Neural crest cell (in vitro differentiated cells): Measurements from ENCODE around the gene ESR1. TPM values are rescaled to one million over a fixed set of nuclear protein-coding genes. Genes with fewer than 3 reads are reported as not detected.

Experiments
- DNase-seq: peaks from one replicate; pipeline ENCODE4 v3.0.0; 2021; ENCODE audit warnings: low read depth, mixed read lengths, low spot score
- H3K27ac Mint-ChIP-seq: one replicate; pipeline ENCODE4 v1.8.0; 2021; ENCODE audit warnings: mild to moderate bottlenecking, mixed read lengths; ENCODE audit not compliant: unreplicated experiment
- H3K27me3 Mint-ChIP-seq: 2 replicates; pipeline ENCODE4 v1.8.0; 2021; ENCODE audit warnings: low read depth, mild to moderate bottlenecking, mixed read lengths
- H3K36me3 Mint-ChIP-seq: 2 replicates; pipeline ENCODE4 v1.8.0; 2021; ENCODE audit warnings: low read depth, mild to moderate bottlenecking, mixed read lengths
- H3K4me1 Mint-ChIP-seq: 2 replicates; pipeline ENCODE4 v1.8.0; 2021; ENCODE audit warnings: mixed read lengths
- H3K4me3 Mint-ChIP-seq: one replicate; pipeline ENCODE4 v1.8.0; 2021; ENCODE audit warnings: mild to moderate bottlenecking, mixed read lengths
- H3K9me3 Mint-ChIP-seq: 2 replicates; pipeline ENCODE4 v1.8.0; 2021; ENCODE audit warnings: mixed read lengths
- CTCF ChIP-seq: fragments of 200-600 bp; sonication (generic); conservative IDR thresholded peaks from 2 replicates; pipeline ENCODE4 v1.5.0; 2021; ENCODE audit warnings: antibody characterized with exemption, mild to moderate bottlenecking
- total RNA-seq: library from RNA; stranded (reverse); gene quantifications from 2 replicates; pipeline ENCODE4 v1.2.1, GENCODE V29; 2021

ESR1 gene
- total RNA-seq, 1 donor from 2014 or later: not detected

DNA sequence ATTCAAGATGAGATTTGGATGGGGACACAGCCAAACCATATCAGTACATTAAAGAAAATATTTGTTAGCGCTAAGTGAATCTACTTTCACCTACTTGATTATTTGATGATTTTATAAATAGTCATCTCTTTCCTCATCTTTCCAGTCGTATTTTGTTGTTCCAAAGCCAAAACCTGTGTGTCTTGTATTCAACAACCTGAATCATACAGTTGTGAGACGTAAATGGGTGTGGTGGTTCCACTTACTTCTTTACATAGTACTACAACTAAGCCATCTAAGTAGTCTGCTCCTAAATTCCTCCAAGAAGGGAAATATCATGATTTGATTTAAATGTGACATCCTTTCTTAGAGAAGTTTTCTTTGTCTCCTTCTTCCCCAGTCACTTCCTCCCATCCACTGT lies 132.8 kb downstream of the ESR1 start:
- H3K4me1 Mint-ChIP-seq: no peaks in the 10 kb centered on the region
- no peak overlapping the region for H3K4me3 Mint-ChIP-seq
- no peak for TF ChIP-seq CTCF
- H3K27me3 Mint-ChIP-seq: no peaks in the 10 kb centered on the region
- no peak for DNase-seq
- H3K27ac Mint-ChIP-seq: no peak overlapping the region
- no peaks in the 10 kb centered on the region for H3K36me3 Mint-ChIP-seq
- H3K9me3 Mint-ChIP-seq: no peaks in the 10 kb centered on the region

GRCh38 chr6:151948002-151948743 lies 140.7 kb downstream of the ESR1 start:
- Mint-ChIP-seq H3K36me3 (no peaks in the 10 kb centered on the region), H3K27ac (no peak overlapping the region), H3K9me3 (no peaks in the 10 kb centered on the region), H3K4me1 (no peaks in the 10 kb centered on the region), H3K4me3 (no peak overlapping the region), H3K27me3 (no peaks in the 10 kb centered on the region)
- no peak for DNase-seq
- no peak for TF ChIP-seq CTCF

GRCh38 chr6:151958332-151958731 lies 150.8 kb downstream of the ESR1 start:
- no peak for TF ChIP-seq CTCF

GRCh38 chr6:151959086-151959485 lies 151.6 kb downstream of the ESR1 start:
- H3K9me3 Mint-ChIP-seq: no peaks in the 10 kb centered on the region
- peaks cover 5% of the 10 kb centered on the region for H3K27me3 Mint-ChIP-seq
- TF ChIP-seq CTCF: no peak
- DNase-seq: no peak
- no peaks in the 10 kb centered on the region for H3K4me1 Mint-ChIP-seq
- no peak overlapping the region for H3K27ac Mint-ChIP-seq
- no peaks in the 10 kb centered on the region for H3K36me3 Mint-ChIP-seq
- H3K4me3 Mint-ChIP-seq: no peak overlapping the region

More at GRCh38 chr6:151958332-151958731, 150.8 kb downstream of the ESR1 start:
- Mint-ChIP-seq H3K27me3 (peaks cover 5% of the 10 kb centered on the region), H3K4me1 (no peaks in the 10 kb centered on the region), H3K36me3 (no peaks in the 10 kb centered on the region), H3K9me3 (no peaks in the 10 kb centered on the region), H3K4me3 (no peak overlapping the region), H3K27ac (no peak overlapping the region)
- DNase-seq: no peak

DNA sequence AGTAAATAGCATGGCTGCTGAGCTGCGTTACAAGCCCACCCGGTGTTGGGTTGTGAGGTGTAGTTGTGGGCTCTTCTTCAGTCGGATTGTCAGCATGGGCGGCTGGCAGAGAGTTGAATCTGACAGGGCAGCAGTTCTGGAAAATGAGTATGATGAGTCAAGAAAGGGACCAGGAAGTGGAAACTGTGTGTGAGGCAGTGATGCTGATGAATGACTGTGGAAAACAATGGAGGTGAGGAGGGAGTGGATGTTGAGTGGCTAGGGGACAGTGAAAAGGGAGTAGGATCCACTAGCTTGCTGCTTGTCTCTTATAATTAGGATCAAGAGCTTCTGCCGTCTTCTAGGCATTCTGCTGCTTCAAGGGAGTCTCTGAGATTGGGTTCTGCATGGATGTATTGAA lies 154.3 kb downstream of the ESR1 start:
- Mint-ChIP-seq H3K4me1 (no peaks in the 10 kb centered on the region), H3K9me3 (no peaks in the 10 kb centered on the region), H3K27me3 (peaks cover 9% of the 10 kb centered on the region), H3K36me3 (no peaks in the 10 kb centered on the region), H3K4me3 (no peak overlapping the region), H3K27ac (no peak overlapping the region)
- no peak for DNase-seq
- no peak for TF ChIP-seq CTCF
